ENCODE data around the gene FBP2.
"Not testable (repeated sequence)": the region's sequence is repeated elsewhere in the genome, so short reads cannot be mapped to it uniquely, and the experiment has no call there.

FBP2 gene

GRCh38 chr9:94599102-94599501, 5.5 kb upstream of the FBP2 start:
- no peak for DNase-seq (ENCODE audit: low read depth)
- TF ChIP-seq CTCF (IDR thresholded peaks at IDR 0.05; ENCODE audit: control insufficient read depth, extremely low read depth, insufficient read depth), result no peak
- no peak overlapping the region for H3K4me3 ChIP-seq (ENCODE audit: low read depth, low read length)

GRCh38 chr9:94592683-94593082, 941 bp downstream of the FBP2 start:
- not testable (repeated sequence) for DNase-seq (ENCODE audit: low read depth); H3K4me3 ChIP-seq (ENCODE audit: low read depth, low read length)

GRCh38 chr9:94591876-94592275, 1.7 kb downstream of the FBP2 start:
- DNase-seq (ENCODE audit: low read depth), result no peak
- TF ChIP-seq CTCF (IDR thresholded peaks at IDR 0.05; ENCODE audit: control insufficient read depth, extremely low read depth, insufficient read depth), result no peak
- H3K4me3 ChIP-seq (ENCODE audit: low read depth, low read length), result no peak overlapping the region

GRCh38 chr9:94591046-94591545, 2.5 kb downstream of the FBP2 start:
- not testable (repeated sequence) for DNase-seq (ENCODE audit: low read depth)

GRCh38 chr9:94588681-94589080, 4.9 kb downstream of the FBP2 start:
- no peak for TF ChIP-seq CTCF (IDR thresholded peaks at IDR 0.05; ENCODE audit: control insufficient read depth, extremely low read depth, insufficient read depth)
- H3K4me3 ChIP-seq (ENCODE audit: low read depth, low read length), result no peak overlapping the region
- DNase-seq (ENCODE audit: low read depth), result no peak

More at GRCh38 chr9:94591046-94591545, 2.5 kb downstream of the FBP2 start:
- not testable (repeated sequence) for H3K4me3 ChIP-seq (ENCODE audit: low read depth, low read length)

GRCh38 chr9:94586814-94587213, 6.8 kb downstream of the FBP2 start:
- H3K4me3 ChIP-seq (ENCODE audit: low read depth, low read length), result no peak overlapping the region
- DNase-seq (ENCODE audit: low read depth), result no peak
- no peak for TF ChIP-seq CTCF (IDR thresholded peaks at IDR 0.05; ENCODE audit: control insufficient read depth, extremely low read depth, insufficient read depth)

- H3K4me3 ChIP-seq (ENCODE audit: low read depth, low read length), result no peak overlapping the region
- TF ChIP-seq CTCF (IDR thresholded peaks at IDR 0.05; ENCODE audit: control insufficient read depth, extremely low read depth, insufficient read depth), result no peak
- DNase-seq (ENCODE audit: low read depth), result no peak
Observed at GRCh38 chr9:94586316-94586715, 7.3 kb downstream of the FBP2 start.

GRCh38 chr9:94584555-94584954, 9.1 kb downstream of the FBP2 start:
- H3K4me3 ChIP-seq (ENCODE audit: low read depth, low read length), result no peak overlapping the region
- TF ChIP-seq CTCF (IDR thresholded peaks at IDR 0.05; ENCODE audit: control insufficient read depth, extremely low read depth, insufficient read depth), result no peak
- no peak for DNase-seq (ENCODE audit: low read depth)
